Mucosa of rectum (tissue), 2 donors: ENCODE measurements around the gene ERCC3.
"Not testable (repeated sequence)": the region's sequence is repeated elsewhere in the genome, so short reads cannot be mapped to it uniquely, and the experiment has no call there.

ENCODE experiments used
- H3K27ac ChIP-seq, 2 donors: one replicate each; pipeline ENCODE4 v1.7.0; 2013; ENCODE audit warnings: inconsistent platforms in 2 of 2, low read depth in 2 of 2, low read length in 2 of 2
- H3K27me3 ChIP-seq, 2 donors: one replicate each; pipeline ENCODE4 v1.7.0; 2013; ENCODE audit warnings: low read length in 2 of 2; ENCODE audit not compliant: control insufficient read depth in 2 of 2, insufficient read depth in 2 of 2
- H3K36me3 ChIP-seq, 2 donors: one replicate each; pipeline ENCODE4 v1.7.0; 2013; ENCODE audit warnings: low read length in 2 of 2; ENCODE audit not compliant: control insufficient read depth in 2 of 2, insufficient read depth in 2 of 2
- H3K4me1 ChIP-seq, 2 donors: one replicate each; pipeline ENCODE4 v1.7.0; 2013; ENCODE audit warnings: low read length in 2 of 2, mild to moderate bottlenecking in 1 of 2; ENCODE audit not compliant: control insufficient read depth in 2 of 2, insufficient read depth in 2 of 2
- H3K4me3 ChIP-seq, 2 donors: one replicate each; pipeline ENCODE4 v1.7.0; 2013; ENCODE audit warnings: low read length in 2 of 2
- H3K9ac ChIP-seq, 2 donors: one replicate each; pipeline ENCODE4 v1.7.0; 2013; ENCODE audit warnings: low read length in 2 of 2, low read depth in 1 of 2, mild to moderate bottlenecking in 1 of 2
- H3K9me3 ChIP-seq, 2 donors: one replicate each; pipeline ENCODE4 v1.7.0; 2013; ENCODE audit warnings: low read length in 2 of 2; ENCODE audit not compliant: control insufficient read depth in 2 of 2
- donor health status: healthy.
- donor health status: Normal muscosa, but diverticular disease.

The ERCC3 gene

GRCh38 chr2:127256381-127256780, 37.6 kb downstream of the ERCC3 start:
- Histone ChIP-seq H3K9ac (no peak overlapping the region), H3K4me1 (no peaks in the 10 kb centered on the region), H3K27ac (no peak overlapping the region), H3K36me3 (peaks cover 39 to 52% of the 10 kb centered on the region in 2 donors), H3K4me3 (no peak overlapping the region), H3K27me3 (no peaks in the 10 kb centered on the region), H3K9me3 (no peaks in the 10 kb centered on the region)

GRCh38 chr2:127255721-127256120, 38.2 kb downstream of the ERCC3 start:
- Histone ChIP-seq H3K36me3 (peaks cover 34 to 46% of the 10 kb centered on the region in 2 donors), H3K27me3 (no peaks in the 10 kb centered on the region), H3K4me3 (no peak overlapping the region), H3K4me1 (no peaks in the 10 kb centered on the region), H3K9me3 (no peaks in the 10 kb centered on the region), H3K9ac (no peak overlapping the region), H3K27ac (no peak overlapping the region)

GRCh38 chr2:127255146-127255545, 38.8 kb downstream of the ERCC3 start:
- Histone ChIP-seq H3K9me3 (no peaks in the 10 kb centered on the region), H3K36me3 (peaks cover 29 to 40% of the 10 kb centered on the region in 2 donors), H3K27me3 (no peaks in the 10 kb centered on the region), H3K4me1 (no peaks in the 10 kb centered on the region), H3K9ac (no peak overlapping the region), H3K4me3 (no peak overlapping the region), H3K27ac (no peak overlapping the region)

- H3K27ac ChIP-seq = no peak overlapping the region
- H3K9ac ChIP-seq = no peak overlapping the region
Measured at GRCh38 chr2:127254386-127254981, 39.5 kb downstream of the ERCC3 start.

GRCh38 chr2:127241184-127241583, 52.8 kb downstream of the ERCC3 start:
- not testable (repeated sequence) for H3K9ac ChIP-seq, H3K36me3 ChIP-seq, H3K9me3 ChIP-seq, H3K27me3 ChIP-seq, H3K27ac ChIP-seq, H3K4me1 ChIP-seq, H3K4me3 ChIP-seq

More at GRCh38 chr2:127254386-127254981, 39.5 kb downstream of the ERCC3 start:
- Histone ChIP-seq H3K9me3 (no peaks in the 10 kb centered on the region), H3K4me1 (no peaks in the 10 kb centered on the region), H3K4me3 (no peak overlapping the region), H3K27me3 (no peaks in the 10 kb centered on the region), H3K36me3 (peaks cover 22 to 34% of the 10 kb centered on the region in 2 donors)

GRCh38 chr2:127239395-127239794, 54.5 kb downstream of the ERCC3 start:
- no peak overlapping the region for H3K9ac ChIP-seq
- no peak overlapping the region for H3K4me3 ChIP-seq
- no peaks in the 10 kb centered on the region for H3K4me1 ChIP-seq
- no peak overlapping the region for H3K27ac ChIP-seq
- H3K27me3 ChIP-seq = no peaks in the 10 kb centered on the region
- H3K36me3 ChIP-seq = no peaks in the 10 kb centered on the region
- H3K9me3 ChIP-seq = no peaks in the 10 kb centered on the region

- not testable (repeated sequence) for H3K9ac ChIP-seq, H3K4me1 ChIP-seq, H3K9me3 ChIP-seq
Measured at GRCh38 chr2:127237768-127238167, 56.2 kb downstream of the ERCC3 start.

GRCh38 chr2:127235082-127235702, 58.8 kb downstream of the ERCC3 start:
- H3K27me3 ChIP-seq = no peaks in the 10 kb centered on the region
- no peaks in the 10 kb centered on the region for H3K9me3 ChIP-seq
- H3K27ac ChIP-seq = no peak overlapping the region
- H3K4me1 ChIP-seq = peaks cover 0 to 8% of the 10 kb centered on the region in 2 donors
- no peaks in the 10 kb centered on the region for H3K36me3 ChIP-seq
- H3K9ac ChIP-seq = no peak overlapping the region
- no peak overlapping the region for H3K4me3 ChIP-seq

More at GRCh38 chr2:127237768-127238167, 56.2 kb downstream of the ERCC3 start:
- H3K27me3 ChIP-seq, H3K27ac ChIP-seq, H3K36me3 ChIP-seq, H3K4me3 ChIP-seq: not testable (repeated sequence)

- Histone ChIP-seq H3K9me3 (no peaks in the 10 kb centered on the region), H3K4me3 (no peak overlapping the region), H3K4me1 (peaks cover 0 to 8% of the 10 kb centered on the region in 2 donors), H3K9ac (no peak overlapping the region), H3K36me3 (no peaks in the 10 kb centered on the region), H3K27me3 (no peaks in the 10 kb centered on the region), H3K27ac (no peak overlapping the region)
Measured at GRCh38 chr2:127233710-127234109, 60.2 kb downstream of the ERCC3 start.

GRCh38 chr2:127231130-127231865, 62.6 kb downstream of the ERCC3 start:
- Histone ChIP-seq H3K27ac (no peak overlapping the region), H3K9me3 (no peaks in the 10 kb centered on the region), H3K27me3 (no peaks in the 10 kb centered on the region), H3K36me3 (no peaks in the 10 kb centered on the region), H3K4me3 (no peak overlapping the region), H3K4me1 (peaks cover 3 to 15% of the 10 kb centered on the region in 2 donors), H3K9ac (no peak overlapping the region)
